Measurements from ENCODE around the gene PKIG. TPM values are rescaled to one million over a fixed set of nuclear protein-coding genes. Genes with fewer than 3 reads are reported as not detected.

PKIG gene
- total RNA-seq, 1 experiment from 2014 or later: 20.1 TPM

GRCh38 chr20:44630297-44630696, 47.9 kb downstream of the PKIG start:
- BruUV-seq (replicated peaks): no TSS peak
- ChIA-PET POLR2A (no interaction called here), RAD21 (ENCODE audit: low non-redundant PET in 1 of 2, low total read pairs in 2 of 2, uncharacterized antibody in 2 of 2, unreplicated experiment in 2 of 2) (no interaction called here), CTCF (no interaction called here)
- no peaks in the 10 kb centered on the region for H3K79me2 ChIP-seq (ENCODE audit: insufficient read depth, low read length)
- no peak overlapping the region for H3K4me2 ChIP-seq (ENCODE audit: low read length)
- H3K9me3 ChIP-seq (ENCODE audit: control insufficient read depth in 1 of 2, insufficient read depth in 1 of 2, low read depth in 1 of 2, low read length in 2 of 2): no peaks in the 10 kb centered on the region
- H3K36me3 ChIP-seq (ENCODE audit: control insufficient read depth in 1 of 2, insufficient read depth in 2 of 2, low read length in 2 of 2): no peaks in the 10 kb centered on the region; a peak in 1 of 4 replicates
- no peak for DNase-seq (ENCODE audit: low read depth, low spot score)
- no peaks in the 10 kb centered on the region for H3K9me2 ChIP-seq (ENCODE audit: insufficient read depth)
- H3K27ac ChIP-seq (ENCODE audit: low read depth, low read length): no peak overlapping the region
- TF ChIP-seq SP1 (IDR thresholded peaks at IDR 0.05; ENCODE audit: low read depth): no peak
- no peak for TF ChIP-seq POLR2A (IDR thresholded peaks at IDR 0.05; ENCODE audit: borderline replicate concordance, extremely low read depth, insufficient read depth, insufficient read length)
- TF ChIP-seq RAD21 (IDR thresholded peaks at IDR 0.05; ENCODE audit: low read depth): no peak
- TF ChIP-seq ELF1 (IDR thresholded peaks at IDR 0.05; ENCODE audit: borderline replicate concordance, low read depth): no peak
- no peak for TF ChIP-seq MAX (IDR thresholded peaks at IDR 0.05)
- TF ChIP-seq EZH2 (IDR thresholded peaks at IDR 0.05): no peak
- no peak for TF ChIP-seq CEBPB (IDR thresholded peaks at IDR 0.05; ENCODE audit: low read depth)
- TF ChIP-seq SRF (IDR thresholded peaks at IDR 0.05; ENCODE audit: low read depth): no peak
- no peak for TF ChIP-seq ZFX (IDR thresholded peaks at IDR 0.05)
- no peak for TF ChIP-seq EZH2phosphoT487 (IDR thresholded peaks at IDR 0.05; ENCODE audit: borderline replicate concordance)
- no peak for ATAC-seq
- no peaks in the 10 kb centered on the region for H4K20me1 ChIP-seq (ENCODE audit: insufficient read depth)
- no peak overlapping the region for H2AFZ ChIP-seq (ENCODE audit: low read depth, low read length, poor library complexity, severe bottlenecking)
- no peak overlapping the region for H3K9ac ChIP-seq (ENCODE audit: low read length)
- no peak overlapping the region for H3K4me3 ChIP-seq (replicated peaks in 1 of 2; ENCODE audit: low read depth in 1 of 2, low read length in 2 of 2)
- no peaks in the 10 kb centered on the region for H3K27me3 ChIP-seq (ENCODE audit: insufficient read depth, low read length)
- no peaks in the 10 kb centered on the region for H3K4me1 ChIP-seq (ENCODE audit: control insufficient read depth in 1 of 2, insufficient read depth in 2 of 2, low read length in 2 of 2)
- intact Hi-C loops (cut with micrococcal nuclease): no loop called here

DNA sequence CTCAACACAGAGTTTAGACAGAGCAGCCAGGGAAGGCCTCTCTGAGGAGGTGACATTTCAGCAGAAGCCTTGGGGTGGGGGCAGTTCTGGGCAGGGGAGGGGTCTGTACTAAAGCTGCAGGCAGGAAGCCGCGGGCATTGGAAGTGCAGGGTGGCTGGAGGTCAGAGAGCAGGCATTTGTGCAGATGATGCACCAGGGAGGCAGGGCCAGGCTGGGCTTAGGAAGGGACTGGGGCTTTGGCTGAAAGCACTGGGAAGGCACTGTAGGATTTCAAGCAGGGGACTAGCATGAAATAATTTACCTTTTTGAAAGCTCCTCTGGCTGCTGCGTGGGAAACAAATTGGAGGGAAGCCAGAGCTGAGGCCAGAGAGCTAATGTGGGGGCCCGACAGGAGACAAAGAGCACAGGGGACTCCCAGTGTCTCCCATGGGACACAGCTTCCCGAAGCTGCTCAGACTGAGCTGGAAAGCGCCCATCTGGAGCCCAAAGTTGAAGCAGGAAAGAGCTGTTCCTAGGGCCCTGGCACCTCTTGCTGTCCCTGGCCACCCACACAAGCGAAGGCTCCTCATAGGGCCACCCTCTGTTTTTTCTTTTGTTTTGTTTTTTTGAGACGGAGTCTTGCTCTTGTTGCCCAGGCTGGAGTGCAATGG, 49.8 kb downstream of the PKIG start:
- ChIA-PET CTCF (no interaction called here), RAD21 (ENCODE audit: low non-redundant PET in 1 of 2, low total read pairs in 2 of 2, uncharacterized antibody in 2 of 2, unreplicated experiment in 2 of 2) (no interaction called here), POLR2A (no interaction called here)
- H3K27me3 ChIP-seq (ENCODE audit: insufficient read depth, low read length): no peaks in the 10 kb centered on the region
- DNase-seq (ENCODE audit: low read depth, low spot score) (no peak), ATAC-seq (no peak)
- no peaks in the 10 kb centered on the region for H3K9me3 ChIP-seq (ENCODE audit: control insufficient read depth in 1 of 2, insufficient read depth in 1 of 2, low read depth in 1 of 2, low read length in 2 of 2)
- H2AFZ ChIP-seq (ENCODE audit: low read depth, low read length, poor library complexity, severe bottlenecking): no peak overlapping the region
- no peak overlapping the region for H3K4me2 ChIP-seq (ENCODE audit: low read length)
- H3K27ac ChIP-seq (ENCODE audit: low read depth, low read length): no peak overlapping the region
- H3K4me3 ChIP-seq (replicated peaks in 1 of 2; ENCODE audit: low read depth in 1 of 2, low read length in 2 of 2): no peak overlapping the region
- H3K4me1 ChIP-seq (ENCODE audit: control insufficient read depth in 1 of 2, insufficient read depth in 2 of 2, low read length in 2 of 2): no peaks in the 10 kb centered on the region
- BruUV-seq (replicated peaks): no TSS peak
- no peaks in the 10 kb centered on the region for H3K79me2 ChIP-seq (ENCODE audit: insufficient read depth, low read length)
- H3K36me3 ChIP-seq (ENCODE audit: control insufficient read depth in 1 of 2, insufficient read depth in 2 of 2, low read length in 2 of 2): no peaks in the 10 kb centered on the region; a peak in 1 of 4 replicates
- TF ChIP-seq ELF1 (IDR thresholded peaks at IDR 0.05; ENCODE audit: borderline replicate concordance, low read depth) (no peak), EZH2 (IDR thresholded peaks at IDR 0.05) (no peak), MAX (IDR thresholded peaks at IDR 0.05) (no peak), POLR2A (IDR thresholded peaks at IDR 0.05; ENCODE audit: borderline replicate concordance, extremely low read depth, insufficient read depth, insufficient read length) (no peak), EGR1 (IDR thresholded peaks at IDR 0.05; ENCODE audit: low read depth) (no peak), EZH2phosphoT487 (IDR thresholded peaks at IDR 0.05; ENCODE audit: borderline replicate concordance) (no peak), YY1 (IDR thresholded peaks at IDR 0.05; ENCODE audit: extremely low read depth, insufficient replicate concordance, low read depth, low read length) (no peak), ZFX (IDR thresholded peaks at IDR 0.05) (no peak), RAD21 (IDR thresholded peaks at IDR 0.05; ENCODE audit: low read depth) (no peak), CBX3 (IDR thresholded peaks at IDR 0.05; ENCODE audit: low read depth) (no peak), CEBPB (IDR thresholded peaks at IDR 0.05; ENCODE audit: low read depth) (no peak), TCF7L2 (IDR thresholded peaks at IDR 0.05; ENCODE audit: borderline replicate concordance, extremely low read depth, insufficient read depth, insufficient read length) (no peak), JUND (IDR thresholded peaks at IDR 0.05) (no peak)
- TF ChIP-seq, protein P1, sequence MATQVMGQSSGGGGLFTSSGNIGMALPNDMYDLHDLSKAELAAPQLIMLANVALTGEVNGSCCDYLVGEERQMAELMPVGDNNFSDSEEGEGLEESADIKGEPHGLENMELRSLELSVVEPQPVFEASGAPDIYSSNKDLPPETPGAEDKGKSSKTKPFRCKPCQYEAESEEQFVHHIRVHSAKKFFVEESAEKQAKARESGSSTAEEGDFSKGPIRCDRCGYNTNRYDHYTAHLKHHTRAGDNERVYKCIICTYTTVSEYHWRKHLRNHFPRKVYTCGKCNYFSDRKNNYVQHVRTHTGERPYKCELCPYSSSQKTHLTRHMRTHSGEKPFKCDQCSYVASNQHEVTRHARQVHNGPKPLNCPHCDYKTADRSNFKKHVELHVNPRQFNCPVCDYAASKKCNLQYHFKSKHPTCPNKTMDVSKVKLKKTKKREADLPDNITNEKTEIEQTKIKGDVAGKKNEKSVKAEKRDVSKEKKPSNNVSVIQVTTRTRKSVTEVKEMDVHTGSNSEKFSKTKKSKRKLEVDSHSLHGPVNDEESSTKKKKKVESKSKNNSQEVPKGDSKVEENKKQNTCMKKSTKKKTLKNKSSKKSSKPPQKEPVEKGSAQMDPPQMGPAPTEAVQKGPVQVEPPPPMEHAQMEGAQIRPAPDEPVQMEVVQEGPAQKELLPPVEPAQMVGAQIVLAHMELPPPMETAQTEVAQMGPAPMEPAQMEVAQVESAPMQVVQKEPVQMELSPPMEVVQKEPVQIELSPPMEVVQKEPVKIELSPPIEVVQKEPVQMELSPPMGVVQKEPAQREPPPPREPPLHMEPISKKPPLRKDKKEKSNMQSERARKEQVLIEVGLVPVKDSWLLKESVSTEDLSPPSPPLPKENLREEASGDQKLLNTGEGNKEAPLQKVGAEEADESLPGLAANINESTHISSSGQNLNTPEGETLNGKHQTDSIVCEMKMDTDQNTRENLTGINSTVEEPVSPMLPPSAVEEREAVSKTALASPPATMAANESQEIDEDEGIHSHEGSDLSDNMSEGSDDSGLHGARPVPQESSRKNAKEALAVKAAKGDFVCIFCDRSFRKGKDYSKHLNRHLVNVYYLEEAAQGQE (IDR thresholded peaks at IDR 0.05; ENCODE audit: low read depth): no peak
- intact Hi-C loops (cut with micrococcal nuclease): no loop called here
- no peak overlapping the region for H3K9ac ChIP-seq (ENCODE audit: low read length)
- H3K9me2 ChIP-seq (ENCODE audit: insufficient read depth): no peaks in the 10 kb centered on the region
- H4K20me1 ChIP-seq (ENCODE audit: insufficient read depth): no peaks in the 10 kb centered on the region
